Lower lobe of right lung (tissue), 2 donors: ENCODE results near the gene CHRNB2. TPM values are rescaled to one million over a fixed set of nuclear protein-coding genes. Genes with fewer than 3 reads are reported as not detected.
A peak's percentile ranks its signal among the peaks of the same experiment; 100 is the strongest.

Source experiments
- ATAC-seq, 2 donors: fragments of 200-7000 bp; cut with Tn5 transposase; one replicate each; pipeline ENCODE4 v1.9.1; 2020 to 2022; ENCODE audit warnings: mild to moderate bottlenecking in 2 of 2, moderate library complexity in 2 of 2
- DNase-seq: peaks from one replicate; pipeline ENCODE4 v3.0.0-alpha.2; 2020
- H3K27ac ChIP-seq: fragments of 200-600 bp; one replicate; pipeline ENCODE4 v1.8.0; 2022
- H3K27me3 ChIP-seq: fragments of 200-600 bp; one replicate; pipeline ENCODE4 v1.8.0; 2022; ENCODE audit warnings: low read depth
- H3K36me3 ChIP-seq: fragments of 200-600 bp; one replicate; pipeline ENCODE4 v1.8.0; 2022; ENCODE audit warnings: mild to moderate bottlenecking
- H3K4me1 ChIP-seq: fragments of 200-600 bp; one replicate; pipeline ENCODE4 v1.8.0; 2022
- H3K4me3 ChIP-seq: fragments of 200-600 bp; one replicate; pipeline ENCODE4 v1.8.0; 2022; ENCODE audit warnings: mild to moderate bottlenecking
- H3K9me3 ChIP-seq: fragments of 200-600 bp; one replicate; pipeline ENCODE4 v1.8.0; 2022
- intact Hi-C: fragments of 100-400 bp; cut with DNase I; formaldehyde crosslinking; loops from one replicate; pipeline ENCODE4 v1.11.0; 2022
- total RNA-seq: library from RNA; stranded (reverse); fragmentation: NEBNext Ultra II Directional; extraction: Animal tissue kit (Norgen Biotek cat#: 25700); gene quantifications from one replicate; pipeline ENCODE4 v1.2.1, GENCODE V29; 2021
- TF ChIP-seq, protein P1 (sequence below): fragments of 200-600 bp; IDR thresholded peaks from one replicate; pipeline ENCODE4 v1.8.0; 2022; ENCODE audit warnings: antibody characterized with exemption, mild to moderate bottlenecking
- donor health status: DM: no; HTN: yes; CAD: no; lungs with severe emphysema.

The CHRNB2 gene
- total RNA-seq, 1 donor from 2014 or later, result not detected

GRCh38 chr1:154598871-154599635 is 31.5 kb downstream of the CHRNB2 start:
- no peak for ATAC-seq
- intact Hi-C loops, result no loop called here
- Histone ChIP-seq H3K4me3 (no peak overlapping the region), H3K27me3 (no peaks in the 10 kb centered on the region), H3K9me3 (no peaks in the 10 kb centered on the region), H3K27ac (no peak overlapping the region), H3K36me3 (peaks cover 86% of the 10 kb centered on the region), H3K4me1 (peaks cover 49% of the 10 kb centered on the region)
- TF ChIP-seq, protein P1, sequence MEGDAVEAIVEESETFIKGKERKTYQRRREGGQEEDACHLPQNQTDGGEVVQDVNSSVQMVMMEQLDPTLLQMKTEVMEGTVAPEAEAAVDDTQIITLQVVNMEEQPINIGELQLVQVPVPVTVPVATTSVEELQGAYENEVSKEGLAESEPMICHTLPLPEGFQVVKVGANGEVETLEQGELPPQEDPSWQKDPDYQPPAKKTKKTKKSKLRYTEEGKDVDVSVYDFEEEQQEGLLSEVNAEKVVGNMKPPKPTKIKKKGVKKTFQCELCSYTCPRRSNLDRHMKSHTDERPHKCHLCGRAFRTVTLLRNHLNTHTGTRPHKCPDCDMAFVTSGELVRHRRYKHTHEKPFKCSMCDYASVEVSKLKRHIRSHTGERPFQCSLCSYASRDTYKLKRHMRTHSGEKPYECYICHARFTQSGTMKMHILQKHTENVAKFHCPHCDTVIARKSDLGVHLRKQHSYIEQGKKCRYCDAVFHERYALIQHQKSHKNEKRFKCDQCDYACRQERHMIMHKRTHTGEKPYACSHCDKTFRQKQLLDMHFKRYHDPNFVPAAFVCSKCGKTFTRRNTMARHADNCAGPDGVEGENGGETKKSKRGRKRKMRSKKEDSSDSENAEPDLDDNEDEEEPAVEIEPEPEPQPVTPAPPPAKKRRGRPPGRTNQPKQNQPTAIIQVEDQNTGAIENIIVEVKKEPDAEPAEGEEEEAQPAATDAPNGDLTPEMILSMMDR, result no peak
- no peak for DNase-seq

DNA sequence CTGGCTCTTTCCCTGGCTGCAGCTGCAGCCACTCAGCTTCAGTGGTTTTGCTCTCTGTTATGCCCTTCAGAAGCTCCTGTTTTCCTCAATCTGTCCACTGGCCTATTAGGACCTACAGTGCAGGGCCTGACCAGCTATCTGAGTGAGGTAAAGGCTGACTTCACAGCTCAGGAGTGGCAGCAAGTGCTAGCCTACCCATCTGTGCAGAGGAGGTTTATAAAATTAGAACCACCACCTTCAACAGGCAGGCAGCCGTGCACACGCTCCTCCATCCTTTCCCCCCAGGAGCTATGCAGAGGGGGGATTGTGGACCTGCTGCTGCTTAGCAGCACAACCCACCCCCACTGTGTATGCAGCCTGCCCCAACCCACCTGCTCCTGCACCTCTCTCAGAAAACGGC is 32.1 kb downstream of the CHRNB2 start:
- no peaks in the 10 kb centered on the region for H3K27me3 ChIP-seq
- no peak for ATAC-seq
- H3K9me3 ChIP-seq, result no peaks in the 10 kb centered on the region
- DNase-seq, result no peak
- H3K27ac ChIP-seq, result no peak overlapping the region
- H3K36me3 ChIP-seq, result peaks cover 80% of the 10 kb centered on the region
- intact Hi-C loops, result no loop called here
- no peak overlapping the region for H3K4me3 ChIP-seq
- TF ChIP-seq, protein P1, result no peak
- peaks cover 54% of the 10 kb centered on the region for H3K4me1 ChIP-seq

GRCh38 chr1:154603317-154603716 is 35.7 kb downstream of the CHRNB2 start:
- intact Hi-C loops, result no loop called here
- H3K4me1 ChIP-seq, result peaks cover 79% of the 10 kb centered on the region
- TF ChIP-seq, protein P1, result no peak
- H3K27ac ChIP-seq, result no peak overlapping the region
- H3K4me3 ChIP-seq, result no peak overlapping the region
- H3K36me3 ChIP-seq, result peaks cover 53% of the 10 kb centered on the region
- H3K9me3 ChIP-seq, result no peaks in the 10 kb centered on the region
- DNase-seq (no peak), ATAC-seq (no peak)
- no peaks in the 10 kb centered on the region for H3K27me3 ChIP-seq

- no peak for DNase-seq
- Histone ChIP-seq H3K4me3 (peak overlapping the region; percentile 91), H3K27me3 (no peaks in the 10 kb centered on the region), H3K4me1 (peaks cover 72% of the 10 kb centered on the region), H3K36me3 (peaks cover 31% of the 10 kb centered on the region), H3K27ac (no peak overlapping the region), H3K9me3 (no peaks in the 10 kb centered on the region)
- no peak for ATAC-seq
- intact Hi-C loops, result no loop called here
- TF ChIP-seq, protein P1, result no peak
These were observed 38.0 kb downstream of the CHRNB2 start for GRCh38 chr1:154605534-154605933.

GRCh38 chr1:154607106-154607608 is 39.6 kb downstream of the CHRNB2 start:
- Histone ChIP-seq H3K4me3 (peak overlapping the region; percentile 91), H3K27ac (peak overlapping the region; percentile 99), H3K36me3 (peaks cover 15% of the 10 kb centered on the region), H3K9me3 (no peaks in the 10 kb centered on the region), H3K4me1 (peaks cover 59% of the 10 kb centered on the region), H3K27me3 (no peaks in the 10 kb centered on the region)
- DNase-seq (no peak), ATAC-seq (peak in 1 of 2 donors; percentile 23)
- intact Hi-C loops, result no loop called here
- TF ChIP-seq, protein P1, result no peak
